DND-41 (cell line): ENCODE results near the gene RAD51B.

Experiments used
- ATAC-seq: fragments of 200-7000 bp; cut with Tn5 transposase; 3 replicates; pipeline ENCODE4 v1.9.1; 2021; ENCODE audit warnings: low read depth; ENCODE audit not compliant: insufficient read depth
- DNase-seq: peaks from one replicate; pipeline ENCODE4 v3.0.0-alpha.2; 2020
- H2AFZ ChIP-seq: 2 replicates; pipeline ENCODE4 v1.6.0; 2012; ENCODE audit warnings: low read depth, low read length
- H3K27ac ChIP-seq: 2 replicates; pipeline ENCODE4 v1.5.1; 2012; ENCODE audit warnings: low read length, inconsistent platforms
- H3K27me3 ChIP-seq: fragments of 200-600 bp; sonication (generic); 2 replicates; pipeline ENCODE4 v1.6.0; 2012; ENCODE audit warnings: low read length, mild to moderate bottlenecking, inconsistent platforms; ENCODE audit not compliant: insufficient read depth, poor library complexity
- H3K36me3 ChIP-seq: 2 replicates; pipeline ENCODE4 v1.5.1; 2012; ENCODE audit warnings: low read length, inconsistent platforms; ENCODE audit not compliant: insufficient read depth
- H3K4me1 ChIP-seq: 2 replicates; pipeline ENCODE4 v1.5.1; 2012; ENCODE audit warnings: mild to moderate bottlenecking, low read length; ENCODE audit not compliant: insufficient read depth
- H3K4me2 ChIP-seq: 2 replicates; pipeline ENCODE4 v1.6.0; 2012; ENCODE audit warnings: mild to moderate bottlenecking, moderate library complexity, low read length, inconsistent platforms; ENCODE audit not compliant: insufficient read depth
- H3K4me3 ChIP-seq, 2 experiments: fragments of 200-600 bp in 1 of 2; shearing (Covaris generic) in 1 of 2; 2 replicates each; pipeline ENCODE4 v1.5.1; 2012 to 2016; ENCODE audit warnings: inconsistent platforms in 2 of 2, low read length in 2 of 2, mild to moderate bottlenecking in 2 of 2, low read depth in 1 of 2, moderate library complexity in 1 of 2
- H3K79me2 ChIP-seq: 2 replicates; pipeline ENCODE4 v1.6.0; 2012; ENCODE audit warnings: low read length, inconsistent platforms; ENCODE audit not compliant: insufficient read depth
- H3K9ac ChIP-seq: 2 replicates; pipeline ENCODE4 v1.6.0; 2012; ENCODE audit warnings: low read depth, mild to moderate bottlenecking, inconsistent platforms, low read length, moderate library complexity
- H3K9me3 ChIP-seq: 2 replicates; pipeline ENCODE4 v1.5.1; 2012; ENCODE audit warnings: low read length, moderate library complexity, mild to moderate bottlenecking, inconsistent platforms; ENCODE audit not compliant: insufficient read depth, severe bottlenecking
- H4K20me1 ChIP-seq: 2 replicates; pipeline ENCODE4 v1.6.0; 2012; ENCODE audit warnings: low read length; ENCODE audit not compliant: insufficient read depth
- EZH2 ChIP-seq: IDR thresholded peaks from 3 replicates; pipeline ENCODE4 v1.6.1; 2012; ENCODE audit warnings: borderline replicate concordance, low read depth, mild to moderate bottlenecking, moderate library complexity, low read length, inconsistent platforms; ENCODE audit not compliant: severe bottlenecking
- TF ChIP-seq, protein P1 (sequence below): IDR thresholded peaks from 2 replicates; pipeline ENCODE4 v1.5.1; 2012; ENCODE audit warnings: borderline replicate concordance, low read length, moderate library complexity, mild to moderate bottlenecking; ENCODE audit not compliant: poor library complexity, severe bottlenecking; ENCODE audit errors: extremely low read depth

The RAD51B gene

DNA sequence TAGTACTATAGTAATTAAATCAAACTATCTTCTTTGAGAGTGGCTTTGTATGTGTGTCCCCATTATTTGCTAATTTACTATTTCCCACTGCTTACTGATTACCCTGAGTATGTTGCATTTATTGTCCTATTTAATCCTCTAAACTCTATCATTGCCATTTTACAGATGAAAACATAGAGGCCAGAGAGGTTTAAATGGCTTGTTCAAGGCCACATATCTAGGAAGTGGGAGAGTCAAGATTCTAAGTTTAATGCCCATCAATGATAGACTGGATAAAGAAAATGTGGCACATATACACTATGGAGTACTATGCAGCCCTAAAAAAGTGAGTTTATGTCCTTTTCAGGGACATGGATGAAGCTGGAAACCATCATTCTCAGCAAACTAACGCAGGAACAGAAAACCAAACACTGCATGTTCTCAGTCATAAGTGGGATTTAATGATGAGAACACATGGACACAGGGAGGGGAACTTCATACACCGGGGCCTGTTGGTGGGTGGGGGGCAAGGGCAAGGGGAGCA, 553.6 kb downstream of the RAD51B start:
- no peaks in the 10 kb centered on the region for H4K20me1 ChIP-seq
- no peak for DNase-seq
- H2AFZ ChIP-seq = no peak overlapping the region
- H3K4me1 ChIP-seq = no peaks in the 10 kb centered on the region
- no peaks in the 10 kb centered on the region for H3K79me2 ChIP-seq
- ATAC-seq = no peak
- no peak overlapping the region for H3K4me3 ChIP-seq
- no peaks in the 10 kb centered on the region for H3K9me3 ChIP-seq
- H3K4me2 ChIP-seq = no peak overlapping the region
- H3K36me3 ChIP-seq = no peaks in the 10 kb centered on the region
- TF ChIP-seq, protein P1, sequence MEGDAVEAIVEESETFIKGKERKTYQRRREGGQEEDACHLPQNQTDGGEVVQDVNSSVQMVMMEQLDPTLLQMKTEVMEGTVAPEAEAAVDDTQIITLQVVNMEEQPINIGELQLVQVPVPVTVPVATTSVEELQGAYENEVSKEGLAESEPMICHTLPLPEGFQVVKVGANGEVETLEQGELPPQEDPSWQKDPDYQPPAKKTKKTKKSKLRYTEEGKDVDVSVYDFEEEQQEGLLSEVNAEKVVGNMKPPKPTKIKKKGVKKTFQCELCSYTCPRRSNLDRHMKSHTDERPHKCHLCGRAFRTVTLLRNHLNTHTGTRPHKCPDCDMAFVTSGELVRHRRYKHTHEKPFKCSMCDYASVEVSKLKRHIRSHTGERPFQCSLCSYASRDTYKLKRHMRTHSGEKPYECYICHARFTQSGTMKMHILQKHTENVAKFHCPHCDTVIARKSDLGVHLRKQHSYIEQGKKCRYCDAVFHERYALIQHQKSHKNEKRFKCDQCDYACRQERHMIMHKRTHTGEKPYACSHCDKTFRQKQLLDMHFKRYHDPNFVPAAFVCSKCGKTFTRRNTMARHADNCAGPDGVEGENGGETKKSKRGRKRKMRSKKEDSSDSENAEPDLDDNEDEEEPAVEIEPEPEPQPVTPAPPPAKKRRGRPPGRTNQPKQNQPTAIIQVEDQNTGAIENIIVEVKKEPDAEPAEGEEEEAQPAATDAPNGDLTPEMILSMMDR = no peak
- no peak for TF ChIP-seq EZH2
- H3K9ac ChIP-seq = no peak overlapping the region
- no peak overlapping the region for H3K27ac ChIP-seq
- no peaks in the 10 kb centered on the region for H3K27me3 ChIP-seq

DNA sequence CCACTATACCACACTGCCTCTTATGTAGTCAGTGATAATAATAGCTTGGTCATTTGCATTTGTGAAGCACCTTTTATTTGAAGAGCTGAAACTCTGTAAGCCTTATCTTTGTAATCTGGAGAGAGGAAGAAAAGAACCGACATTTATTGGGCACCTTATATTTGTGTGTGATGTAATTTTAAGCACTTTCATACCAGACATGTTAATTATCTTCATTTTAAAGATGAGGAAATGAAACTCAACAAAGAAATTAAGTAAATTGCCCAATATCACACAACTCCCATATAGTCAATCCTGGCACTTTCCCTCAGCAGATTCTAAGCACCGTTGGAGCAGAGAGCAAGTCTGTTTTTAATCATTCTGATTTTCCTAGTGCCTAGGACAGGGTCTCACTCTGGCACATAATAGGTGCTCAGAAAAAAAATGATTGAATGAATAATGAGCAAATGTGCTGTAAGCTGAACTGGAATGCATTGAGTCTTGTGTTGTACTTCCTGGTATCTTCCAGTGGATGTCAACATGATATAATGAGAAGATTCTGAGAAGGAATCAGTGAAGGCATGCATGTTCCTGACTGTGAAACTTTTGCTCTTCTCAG, 554.4 kb downstream of the RAD51B start:
- no peak overlapping the region for H3K9ac ChIP-seq
- H3K79me2 ChIP-seq = no peaks in the 10 kb centered on the region
- ATAC-seq = no peak
- no peaks in the 10 kb centered on the region for H3K9me3 ChIP-seq
- no peak overlapping the region for H2AFZ ChIP-seq
- no peak for TF ChIP-seq EZH2
- TF ChIP-seq, protein P1 = no peak
- H3K4me2 ChIP-seq = no peak overlapping the region
- no peak overlapping the region for H3K4me3 ChIP-seq
- H3K36me3 ChIP-seq = no peaks in the 10 kb centered on the region
- no peaks in the 10 kb centered on the region for H4K20me1 ChIP-seq
- H3K27ac ChIP-seq = no peak overlapping the region
- DNase-seq = no peak
- no peaks in the 10 kb centered on the region for H3K27me3 ChIP-seq
- no peaks in the 10 kb centered on the region for H3K4me1 ChIP-seq

DNA sequence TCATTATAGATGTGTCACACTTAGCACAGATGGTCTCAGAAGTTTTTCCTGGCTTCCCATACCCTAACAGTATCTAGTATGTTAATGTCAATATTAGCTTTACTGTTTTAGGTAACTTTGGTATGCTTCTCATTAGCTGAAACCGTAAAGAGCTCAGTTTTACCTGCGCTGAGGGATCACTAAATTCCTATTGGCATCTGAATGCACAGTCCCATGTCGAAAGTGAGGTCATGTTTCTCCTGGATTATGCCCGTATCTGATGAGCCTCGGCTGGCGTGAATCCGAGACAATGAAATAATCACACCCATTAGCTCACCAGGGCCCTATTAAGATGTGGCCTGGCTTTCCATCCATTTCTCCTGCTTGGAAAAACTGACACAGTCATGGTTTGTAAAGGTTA, 555.1 kb downstream of the RAD51B start:
- Histone ChIP-seq H3K27me3 (no peaks in the 10 kb centered on the region), H3K9ac (no peak overlapping the region), H3K79me2 (no peaks in the 10 kb centered on the region), H4K20me1 (no peaks in the 10 kb centered on the region), H3K4me3 (no peak overlapping the region), H3K4me1 (no peaks in the 10 kb centered on the region), H3K4me2 (no peak overlapping the region), H3K27ac (no peak overlapping the region), H2AFZ (no peak overlapping the region), H3K9me3 (no peaks in the 10 kb centered on the region), H3K36me3 (no peaks in the 10 kb centered on the region)
- DNase-seq = no peak
- no peak for TF ChIP-seq EZH2
- TF ChIP-seq, protein P1 = no peak
- no peak for ATAC-seq

DNA sequence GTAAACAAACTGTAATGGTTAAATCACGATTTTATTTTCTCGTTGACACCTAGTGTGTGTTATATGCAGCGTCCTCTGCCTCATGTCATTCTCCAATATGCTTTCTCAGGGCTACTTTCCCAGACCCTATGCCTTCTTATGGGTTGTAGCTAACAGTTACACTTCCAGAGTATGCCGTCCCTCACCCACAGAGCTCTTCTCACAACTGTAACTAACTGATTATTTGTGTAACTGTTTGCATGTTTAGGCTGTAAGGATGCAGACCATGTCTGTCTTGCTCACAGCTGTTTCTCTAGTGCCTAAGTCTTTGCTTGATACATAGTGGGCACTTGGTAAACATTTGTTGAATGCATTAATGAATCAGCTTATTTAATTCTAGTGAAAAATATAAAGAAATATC, 555.8 kb downstream of the RAD51B start:
- Histone ChIP-seq H3K4me1 (no peaks in the 10 kb centered on the region), H3K79me2 (no peaks in the 10 kb centered on the region), H3K9me3 (no peaks in the 10 kb centered on the region), H2AFZ (no peak overlapping the region), H3K9ac (no peak overlapping the region), H3K27me3 (no peaks in the 10 kb centered on the region), H3K36me3 (no peaks in the 10 kb centered on the region), H3K27ac (no peak overlapping the region), H3K4me2 (no peak overlapping the region), H3K4me3 (no peak overlapping the region), H4K20me1 (no peaks in the 10 kb centered on the region)
- TF ChIP-seq EZH2 = no peak
- TF ChIP-seq, protein P1 = no peak
- no peak for DNase-seq
- ATAC-seq = no peak
